Measurements from ENCODE around the gene AKNA.

The AKNA gene, protein sequence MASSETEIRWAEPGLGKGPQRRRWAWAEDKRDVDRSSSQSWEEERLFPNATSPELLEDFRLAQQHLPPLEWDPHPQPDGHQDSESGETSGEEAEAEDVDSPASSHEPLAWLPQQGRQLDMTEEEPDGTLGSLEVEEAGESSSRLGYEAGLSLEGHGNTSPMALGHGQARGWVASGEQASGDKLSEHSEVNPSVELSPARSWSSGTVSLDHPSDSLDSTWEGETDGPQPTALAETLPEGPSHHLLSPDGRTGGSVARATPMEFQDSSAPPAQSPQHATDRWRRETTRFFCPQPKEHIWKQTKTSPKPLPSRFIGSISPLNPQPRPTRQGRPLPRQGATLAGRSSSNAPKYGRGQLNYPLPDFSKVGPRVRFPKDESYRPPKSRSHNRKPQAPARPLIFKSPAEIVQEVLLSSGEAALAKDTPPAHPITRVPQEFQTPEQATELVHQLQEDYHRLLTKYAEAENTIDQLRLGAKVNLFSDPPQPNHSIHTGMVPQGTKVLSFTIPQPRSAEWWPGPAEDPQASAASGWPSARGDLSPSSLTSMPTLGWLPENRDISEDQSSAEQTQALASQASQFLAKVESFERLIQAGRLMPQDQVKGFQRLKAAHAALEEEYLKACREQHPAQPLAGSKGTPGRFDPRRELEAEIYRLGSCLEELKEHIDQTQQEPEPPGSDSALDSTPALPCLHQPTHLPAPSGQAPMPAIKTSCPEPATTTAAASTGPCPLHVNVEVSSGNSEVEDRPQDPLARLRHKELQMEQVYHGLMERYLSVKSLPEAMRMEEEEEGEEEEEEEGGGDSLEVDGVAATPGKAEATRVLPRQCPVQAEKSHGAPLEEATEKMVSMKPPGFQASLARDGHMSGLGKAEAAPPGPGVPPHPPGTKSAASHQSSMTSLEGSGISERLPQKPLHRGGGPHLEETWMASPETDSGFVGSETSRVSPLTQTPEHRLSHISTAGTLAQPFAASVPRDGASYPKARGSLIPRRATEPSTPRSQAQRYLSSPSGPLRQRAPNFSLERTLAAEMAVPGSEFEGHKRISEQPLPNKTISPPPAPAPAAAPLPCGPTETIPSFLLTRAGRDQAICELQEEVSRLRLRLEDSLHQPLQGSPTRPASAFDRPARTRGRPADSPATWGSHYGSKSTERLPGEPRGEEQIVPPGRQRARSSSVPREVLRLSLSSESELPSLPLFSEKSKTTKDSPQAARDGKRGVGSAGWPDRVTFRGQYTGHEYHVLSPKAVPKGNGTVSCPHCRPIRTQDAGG (N-terminal part only)

DNA sequence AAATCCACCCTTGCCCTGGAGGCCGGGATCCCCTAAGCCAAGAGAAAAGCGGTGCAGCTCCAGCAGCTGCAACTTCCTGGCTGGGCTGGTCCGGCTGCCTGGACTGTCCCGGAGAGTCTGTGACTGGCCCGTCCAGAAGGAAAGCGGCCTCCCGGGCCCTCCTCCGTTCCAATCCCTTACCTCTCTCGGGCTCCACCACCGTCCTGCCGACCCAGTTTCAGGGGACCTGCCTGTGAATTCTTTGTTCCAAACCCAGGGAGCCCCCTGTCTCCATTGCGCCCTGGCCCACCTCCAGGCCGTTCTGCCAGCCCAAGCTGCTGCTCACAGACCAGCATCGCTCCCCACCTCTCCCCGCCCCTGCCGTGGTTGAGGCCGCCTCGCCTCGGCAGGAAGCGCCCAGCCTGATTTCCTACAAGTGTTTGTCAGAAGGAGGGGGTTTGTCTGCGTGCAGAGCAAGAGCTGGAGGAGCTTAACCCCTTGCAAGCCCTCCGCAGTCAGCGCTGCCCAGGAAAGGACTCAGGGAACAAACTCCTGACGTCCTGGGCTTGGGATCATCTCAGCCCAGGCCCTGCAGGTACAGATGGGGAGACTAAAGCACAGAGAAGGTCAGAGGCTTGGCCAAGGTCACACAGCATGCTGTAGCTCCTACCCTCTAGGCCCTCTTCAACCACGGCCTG is at the start of gene AKNA:
TSS of gene AKNA (minus strand) at position 303 of the 677 bp plus-strand sequence. CDS start 6,649 bp downstream, outside the sequence.
- H3K27ac ChIP-seq, result peak within 1 kb of the TSS; percentile 19
- ChIA-PET POLR2A (ENCODE audit: low non-redundant PET) (no interaction called here), CTCF (interaction anchor here (1.2 kb wide), 1 partner anchor 17 kb away, joined by 4 read pairs; no protein-coding TSS in a partner anchor)
- no peak for DNase-seq (ENCODE audit: low spot score)
- TF ChIP-seq, protein P1, sequence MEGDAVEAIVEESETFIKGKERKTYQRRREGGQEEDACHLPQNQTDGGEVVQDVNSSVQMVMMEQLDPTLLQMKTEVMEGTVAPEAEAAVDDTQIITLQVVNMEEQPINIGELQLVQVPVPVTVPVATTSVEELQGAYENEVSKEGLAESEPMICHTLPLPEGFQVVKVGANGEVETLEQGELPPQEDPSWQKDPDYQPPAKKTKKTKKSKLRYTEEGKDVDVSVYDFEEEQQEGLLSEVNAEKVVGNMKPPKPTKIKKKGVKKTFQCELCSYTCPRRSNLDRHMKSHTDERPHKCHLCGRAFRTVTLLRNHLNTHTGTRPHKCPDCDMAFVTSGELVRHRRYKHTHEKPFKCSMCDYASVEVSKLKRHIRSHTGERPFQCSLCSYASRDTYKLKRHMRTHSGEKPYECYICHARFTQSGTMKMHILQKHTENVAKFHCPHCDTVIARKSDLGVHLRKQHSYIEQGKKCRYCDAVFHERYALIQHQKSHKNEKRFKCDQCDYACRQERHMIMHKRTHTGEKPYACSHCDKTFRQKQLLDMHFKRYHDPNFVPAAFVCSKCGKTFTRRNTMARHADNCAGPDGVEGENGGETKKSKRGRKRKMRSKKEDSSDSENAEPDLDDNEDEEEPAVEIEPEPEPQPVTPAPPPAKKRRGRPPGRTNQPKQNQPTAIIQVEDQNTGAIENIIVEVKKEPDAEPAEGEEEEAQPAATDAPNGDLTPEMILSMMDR (conservative IDR thresholded peaks at IDR 0.05; ENCODE audit: low read depth), result no peak

DNA sequence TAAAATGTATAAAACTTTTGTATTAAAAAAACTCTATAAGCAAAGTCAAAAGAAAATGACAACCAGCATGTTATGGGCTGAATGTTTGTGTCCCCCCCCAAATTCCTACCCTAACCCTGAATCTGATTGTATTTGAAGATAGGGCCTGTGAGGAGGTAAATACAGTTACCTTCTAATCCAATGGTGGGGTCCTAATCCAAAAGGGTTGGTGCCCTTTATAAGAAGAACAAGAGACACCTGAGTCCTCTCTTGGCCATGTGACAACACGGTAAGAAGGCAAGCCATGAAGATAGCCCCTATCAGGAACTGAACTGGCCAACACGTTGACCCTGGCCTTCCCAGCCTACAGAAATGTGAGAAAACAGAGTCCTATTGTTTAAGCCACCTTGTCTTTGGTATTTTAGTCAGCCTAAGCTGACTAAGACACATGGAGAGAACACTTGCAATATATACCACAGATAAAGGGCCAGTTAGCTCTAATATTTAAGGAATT is 49.7 kb upstream of the AKNA start:
- H3K27ac ChIP-seq, result no peak overlapping the region
- ChIA-PET POLR2A (ENCODE audit: low non-redundant PET) (no interaction called here), CTCF (interaction anchor here (0.6 to 1.1 kb wide), 3 partner anchors 70 to 240 kb away, joined by 3 to 4 read pairs (median 3); no protein-coding TSS in a partner anchor)
- TF ChIP-seq, protein P1 (conservative IDR thresholded peaks at IDR 0.05; ENCODE audit: low read depth), result no peak
- no peak for DNase-seq (ENCODE audit: low spot score)

DNA sequence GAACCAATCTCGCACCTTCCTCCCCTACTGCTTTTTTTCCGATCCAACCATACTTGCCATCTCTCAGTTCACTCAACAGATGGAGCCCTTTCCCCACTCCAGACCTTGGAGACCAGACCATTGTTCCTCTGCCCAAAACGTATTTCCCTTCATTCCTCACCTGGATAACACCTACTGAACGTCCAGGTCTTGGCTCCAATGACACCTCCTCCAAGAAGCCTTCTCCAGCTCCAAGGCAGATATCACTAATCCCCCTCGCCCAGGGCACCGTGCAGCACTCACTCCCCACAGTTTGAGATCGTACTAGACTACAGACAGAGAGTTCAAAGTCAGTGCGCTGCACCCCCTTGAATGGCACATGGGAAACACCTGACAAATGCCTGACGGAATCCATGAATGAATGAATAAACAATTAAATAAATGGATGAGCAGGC is 47.1 kb upstream of the AKNA start:
- CTCF ChIA-PET, result interaction anchor here (0.5 to 2.2 kb wide), 25 partner anchors 8 to 448 kb away, joined by 3 to 11 read pairs (median 4); partner anchors contain the start of genes ATP6V1G1 and WHRN
- TF ChIP-seq, protein P1 (conservative IDR thresholded peaks at IDR 0.05; ENCODE audit: low read depth), result peak; percentile 87
- peak; percentile 91 for DNase-seq (ENCODE audit: low spot score)
- POLR2A ChIA-PET (ENCODE audit: low non-redundant PET), result no interaction called here
- no peak overlapping the region for H3K27ac ChIP-seq

DNA sequence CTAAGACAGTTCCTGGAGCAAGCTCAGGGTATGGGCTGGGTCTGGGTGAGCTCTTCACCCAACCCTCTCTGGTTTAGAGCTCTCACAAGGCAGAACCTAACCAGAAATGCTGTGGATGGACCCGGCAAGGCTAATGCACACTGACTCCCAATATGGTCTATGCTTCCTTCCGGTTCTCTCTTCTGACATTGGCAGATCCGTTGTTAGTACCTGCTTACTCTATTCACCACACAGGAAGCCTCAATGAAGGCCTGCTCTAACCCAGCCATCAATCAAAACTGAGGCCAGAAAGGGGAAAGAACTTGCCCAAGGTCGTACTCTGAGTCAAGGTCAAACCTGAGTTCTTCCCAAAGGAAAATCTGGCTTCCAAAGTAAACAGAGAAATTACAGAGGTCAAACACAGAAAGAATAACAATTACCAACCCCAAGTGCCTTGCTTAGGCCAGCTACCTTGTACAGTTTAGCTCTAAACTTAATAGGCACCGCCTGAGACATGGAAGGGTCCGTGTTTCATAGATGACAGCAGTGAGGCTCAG is 46.0 kb upstream of the AKNA start:
- TF ChIP-seq, protein P1 (conservative IDR thresholded peaks at IDR 0.05; ENCODE audit: low read depth), result no peak
- H3K27ac ChIP-seq, result no peak overlapping the region
- POLR2A ChIA-PET (ENCODE audit: low non-redundant PET), result no interaction called here
- CTCF ChIA-PET, result interaction anchor here (0.5 to 2.2 kb wide), 12 partner anchors 9 to 365 kb away, joined by 3 to 11 read pairs (median 4); partner anchors contain the start of gene WHRN
- DNase-seq (ENCODE audit: low spot score), result no peak

DNA sequence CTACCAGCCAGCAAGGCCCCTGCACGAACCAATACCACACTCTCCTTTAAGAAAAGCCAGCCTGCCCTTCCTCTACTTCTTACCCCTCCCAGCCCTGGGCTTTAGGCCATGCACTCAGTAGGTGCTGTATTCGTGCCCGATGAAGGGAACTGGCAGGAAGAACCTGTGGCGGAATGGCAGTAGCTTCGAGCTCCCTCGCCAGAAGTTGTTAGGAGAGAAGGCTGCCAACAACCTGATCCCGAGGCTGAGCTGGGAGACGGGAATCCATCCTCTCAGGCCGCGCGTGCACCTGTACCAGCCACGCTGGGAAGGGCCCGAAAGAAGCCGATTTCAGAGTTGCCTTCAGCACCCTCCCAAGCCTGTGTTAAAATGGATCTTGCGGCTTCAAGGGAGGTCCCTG is 45.3 kb upstream of the AKNA start:
- no peak for DNase-seq (ENCODE audit: low spot score)
- H3K27ac ChIP-seq, result no peak overlapping the region
- TF ChIP-seq, protein P1 (conservative IDR thresholded peaks at IDR 0.05; ENCODE audit: low read depth), result no peak
- CTCF ChIA-PET, result interaction anchor here (0.5 to 2.2 kb wide), 6 partner anchors 12 to 220 kb away, joined by 3 to 11 read pairs (median 4); no protein-coding TSS in a partner anchor
- POLR2A ChIA-PET (ENCODE audit: low non-redundant PET), result interaction anchor here (0.6 kb wide), 1 partner anchor 232 kb away, joined by 3 read pairs; no protein-coding TSS in a partner anchor

Data from RWPE1 (cell line).